ENCODE results near the gene SPNS2. TPM values are rescaled to one million over a fixed set of nuclear protein-coding genes. Genes with fewer than 3 reads are reported as not detected.

The SPNS2 gene
- total RNA-seq, 2 donors from 2014 or later: 12.4 to 13.5 TPM

- ATAC-seq: peak; percentile 29
- intact Hi-C loops (cut with DNase I, micrococcal nuclease): no loop called here
- no peak for DNase-seq
Measured at GRCh38 chr17:4499431-4500190, 930 bp downstream of the SPNS2 start.

GRCh38 chr17:4500191-4500571, 1.5 kb downstream of the SPNS2 start:
- DNase-seq: no peak
- intact Hi-C loops (cut with DNase I, micrococcal nuclease): no loop called here
- no peak for ATAC-seq

- intact Hi-C loops (cut with DNase I, micrococcal nuclease): no loop called here
- no peak for DNase-seq
- no peak for ATAC-seq
Measured at GRCh38 chr17:4501295-4501949, 2.7 kb downstream of the SPNS2 start.

- no peak for ATAC-seq
- DNase-seq: no peak
- intact Hi-C loops (cut with DNase I, micrococcal nuclease): no loop called here
Measured at GRCh38 chr17:4502466-4503154, 3.9 kb downstream of the SPNS2 start.

GRCh38 chr17:4503283-4504025, 4.8 kb downstream of the SPNS2 start:
- intact Hi-C loops (cut with DNase I, micrococcal nuclease): no loop called here
- DNase-seq (no peak), ATAC-seq (no peak)

DNA sequence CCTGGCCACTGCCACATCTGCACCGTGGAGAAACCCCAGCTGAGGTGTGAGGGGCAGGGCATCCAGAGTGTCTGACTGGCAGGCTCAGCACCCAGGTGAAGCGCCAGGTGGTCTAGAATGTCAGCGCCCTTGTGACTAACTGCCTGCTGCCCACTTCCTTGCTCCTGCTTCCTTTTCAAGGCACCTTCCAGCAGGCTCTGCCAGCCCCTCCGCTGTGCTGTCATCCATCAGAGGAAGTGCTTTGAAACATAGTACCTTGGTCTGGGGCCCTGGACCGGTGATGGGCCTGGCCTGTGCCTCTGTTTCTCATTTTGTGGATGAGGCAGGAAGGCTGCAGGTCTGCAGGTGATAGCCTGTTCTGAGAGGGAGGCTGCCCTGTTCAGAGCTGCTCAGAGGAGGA, 5.5 kb downstream of the SPNS2 start:
- no peak for DNase-seq

DNA sequence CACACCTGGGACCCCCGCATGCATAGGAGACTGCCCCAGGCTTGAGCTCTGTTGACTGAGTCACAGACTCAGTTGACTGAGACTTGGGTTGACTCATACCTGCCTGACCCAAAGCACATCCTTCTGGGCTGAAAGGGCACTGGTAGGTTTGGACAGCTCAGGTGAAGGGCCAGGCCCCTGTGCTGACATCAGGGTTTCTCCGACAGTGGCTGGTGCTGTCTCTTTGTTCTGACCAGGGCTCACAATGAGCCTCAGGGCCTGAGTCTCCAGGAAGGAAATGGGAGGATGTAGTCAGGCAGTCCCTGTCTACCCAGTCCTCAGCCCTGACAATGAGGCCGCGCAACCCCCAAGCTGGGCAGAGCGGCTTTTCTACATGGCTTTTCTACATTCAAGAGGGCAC, 6.5 kb downstream of the SPNS2 start:
- no peak for DNase-seq
- intact Hi-C loops (cut with DNase I, micrococcal nuclease): no loop called here
- ATAC-seq: no peak

More for the DNA sequence above, 5.5 kb downstream of the SPNS2 start:
- intact Hi-C loops (cut with DNase I, micrococcal nuclease): no loop called here
- ATAC-seq: no peak

GRCh38 chr17:4506175-4506813, 7.6 kb downstream of the SPNS2 start:
- ATAC-seq (no peak), DNase-seq (no peak)
- intact Hi-C loops (cut with DNase I, micrococcal nuclease): no loop called here

DNA sequence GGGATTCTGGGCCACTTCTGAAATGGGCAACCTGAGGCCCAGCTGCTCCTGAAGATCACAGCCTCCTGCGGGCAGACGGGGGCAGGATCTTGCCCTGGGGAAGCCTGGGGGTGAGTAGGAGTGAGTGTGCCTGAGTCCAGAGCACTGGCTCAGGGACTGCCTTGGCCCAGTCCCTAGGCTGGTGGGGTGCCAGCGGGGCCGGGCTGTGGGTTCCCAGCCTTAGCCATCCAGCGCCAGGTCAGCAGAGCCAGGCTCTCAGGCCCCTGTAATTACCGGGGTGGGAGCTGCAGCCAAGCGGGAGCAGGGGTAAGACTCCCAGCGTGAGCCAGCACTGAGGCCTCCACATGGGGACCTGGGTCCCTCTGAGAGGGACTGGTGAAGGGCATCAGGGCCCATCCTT, 8.2 kb downstream of the SPNS2 start:
- DNase-seq: no peak
- intact Hi-C loops (cut with DNase I, micrococcal nuclease): no loop called here
- ATAC-seq: no peak

DNA sequence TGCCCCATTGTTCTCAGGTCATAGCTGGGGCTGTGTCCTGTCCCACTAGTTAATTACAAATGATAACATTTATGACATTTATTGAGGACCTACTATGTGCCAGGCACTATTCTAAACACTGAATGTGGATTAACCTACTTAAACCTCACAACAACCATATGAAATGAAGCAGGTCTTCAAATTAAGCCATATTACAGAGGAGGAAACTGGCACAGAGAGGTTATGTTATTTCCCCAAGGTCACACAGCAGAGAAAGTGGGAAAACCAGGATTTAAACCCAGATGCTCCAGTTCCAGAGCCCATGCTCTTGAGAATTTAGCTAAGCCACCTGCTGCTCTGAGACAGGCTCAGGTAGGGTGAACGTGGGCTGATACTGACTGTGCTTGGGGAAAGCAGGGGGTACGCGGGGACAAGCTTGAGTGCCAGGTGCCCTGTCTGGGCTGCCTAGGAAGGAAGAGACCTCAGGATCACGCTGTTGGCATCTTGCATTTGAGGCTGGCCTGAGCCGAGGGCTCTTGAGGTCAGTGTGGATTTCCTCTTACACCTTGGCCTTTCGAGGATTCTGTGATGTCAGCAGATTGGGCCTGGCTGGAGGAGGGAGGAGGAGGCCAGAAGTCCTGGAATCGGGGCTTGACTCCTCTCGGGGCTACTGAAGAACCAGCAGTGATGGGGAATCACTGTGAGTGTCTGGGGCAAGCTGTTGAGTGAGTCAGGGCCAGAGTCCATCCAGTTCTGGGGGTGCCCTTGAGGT, 8.9 kb downstream of the SPNS2 start:
- no peak for DNase-seq
- intact Hi-C loops (cut with DNase I, micrococcal nuclease): no loop called here
- ATAC-seq: no peak

GRCh38 chr17:4508207-4508606, 9.5 kb downstream of the SPNS2 start:
- ATAC-seq (no peak), DNase-seq (no peak)
- intact Hi-C loops (cut with DNase I, micrococcal nuclease): no loop called here

DNA sequence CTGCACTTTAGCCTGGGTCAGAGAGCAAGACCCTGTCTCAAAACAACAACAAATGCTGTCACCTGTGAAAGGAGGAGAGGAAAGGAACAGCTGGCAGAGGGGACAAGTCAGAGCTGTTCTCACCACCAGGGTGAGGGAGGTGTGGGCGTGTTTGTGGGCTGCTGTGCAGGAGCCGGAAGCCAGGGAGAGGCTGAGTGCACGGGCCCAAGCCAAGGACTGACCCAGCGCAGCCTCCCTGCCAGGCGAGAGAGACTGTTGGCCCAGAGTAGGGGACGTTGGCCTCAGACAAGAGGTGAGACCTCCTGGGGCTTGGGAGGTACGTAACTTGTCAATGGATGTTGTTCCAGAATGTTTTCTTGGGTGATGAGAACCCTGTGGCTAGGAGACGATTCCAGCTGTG, 10.7 kb downstream of the SPNS2 start:
- DNase-seq (no peak), ATAC-seq (peak; percentile 50)
- intact Hi-C loops (cut with DNase I, micrococcal nuclease): no loop called here

DNA sequence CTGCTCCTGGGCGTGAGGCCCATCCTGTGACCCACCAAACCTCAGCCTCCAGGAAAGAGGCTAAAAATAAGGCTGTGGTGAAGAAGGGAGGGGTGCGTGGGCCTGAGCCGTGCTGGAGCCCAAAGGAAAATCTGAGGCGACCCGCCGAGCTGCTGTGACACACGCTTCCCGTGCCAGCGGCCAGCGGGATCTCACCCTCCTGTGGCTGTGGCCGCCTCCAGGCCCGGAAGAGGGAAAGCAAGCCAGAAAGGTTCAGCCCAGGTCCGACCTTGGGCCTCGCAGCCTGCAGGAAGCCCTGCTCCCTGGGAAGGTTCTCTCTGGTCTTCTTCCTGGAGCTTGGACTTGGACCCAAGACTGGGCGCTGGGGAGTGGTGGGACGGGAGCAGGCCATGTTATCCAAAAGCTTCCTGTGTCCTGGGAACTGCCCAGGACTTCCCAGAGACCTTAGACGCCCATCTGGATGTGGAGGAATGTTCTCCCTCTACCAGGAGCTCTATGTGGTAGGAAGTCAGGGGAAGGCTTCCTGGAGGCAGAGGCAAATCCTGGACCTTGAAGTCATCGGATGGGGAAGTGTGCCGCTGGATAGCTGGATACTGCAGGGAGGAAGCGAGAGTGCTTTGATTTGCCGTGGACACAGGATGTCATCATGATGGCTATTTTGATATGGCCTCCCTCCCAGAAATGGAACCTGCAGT, 11.4 kb downstream of the SPNS2 start:
- ATAC-seq (no peak), DNase-seq (no peak)
- intact Hi-C loops (cut with DNase I, micrococcal nuclease): no loop called here

DNA sequence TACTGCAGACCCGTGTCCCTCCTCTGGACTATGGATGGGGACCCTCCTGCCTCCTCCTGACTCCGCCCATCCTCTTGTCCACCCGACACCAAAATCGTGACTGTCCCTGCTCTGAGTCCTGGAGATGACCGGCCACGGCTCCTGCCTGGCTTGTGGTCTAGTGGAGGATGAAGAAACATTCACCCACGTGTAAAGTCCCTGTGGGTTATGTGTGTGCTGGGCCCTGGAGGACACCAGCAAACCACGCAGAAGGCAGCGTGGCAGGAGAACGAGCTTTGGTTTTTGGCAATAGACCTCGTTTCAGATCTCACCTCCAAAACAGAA, 11.9 kb downstream of the SPNS2 start:
- ATAC-seq (no peak), DNase-seq (no peak)
- intact Hi-C loops (cut with DNase I, micrococcal nuclease): no loop called here

- no peak for DNase-seq
- intact Hi-C loops (cut with DNase I, micrococcal nuclease): no loop called here
- ATAC-seq: no peak
Measured at GRCh38 chr17:4511199-4511932, 12.7 kb downstream of the SPNS2 start.

DNA sequence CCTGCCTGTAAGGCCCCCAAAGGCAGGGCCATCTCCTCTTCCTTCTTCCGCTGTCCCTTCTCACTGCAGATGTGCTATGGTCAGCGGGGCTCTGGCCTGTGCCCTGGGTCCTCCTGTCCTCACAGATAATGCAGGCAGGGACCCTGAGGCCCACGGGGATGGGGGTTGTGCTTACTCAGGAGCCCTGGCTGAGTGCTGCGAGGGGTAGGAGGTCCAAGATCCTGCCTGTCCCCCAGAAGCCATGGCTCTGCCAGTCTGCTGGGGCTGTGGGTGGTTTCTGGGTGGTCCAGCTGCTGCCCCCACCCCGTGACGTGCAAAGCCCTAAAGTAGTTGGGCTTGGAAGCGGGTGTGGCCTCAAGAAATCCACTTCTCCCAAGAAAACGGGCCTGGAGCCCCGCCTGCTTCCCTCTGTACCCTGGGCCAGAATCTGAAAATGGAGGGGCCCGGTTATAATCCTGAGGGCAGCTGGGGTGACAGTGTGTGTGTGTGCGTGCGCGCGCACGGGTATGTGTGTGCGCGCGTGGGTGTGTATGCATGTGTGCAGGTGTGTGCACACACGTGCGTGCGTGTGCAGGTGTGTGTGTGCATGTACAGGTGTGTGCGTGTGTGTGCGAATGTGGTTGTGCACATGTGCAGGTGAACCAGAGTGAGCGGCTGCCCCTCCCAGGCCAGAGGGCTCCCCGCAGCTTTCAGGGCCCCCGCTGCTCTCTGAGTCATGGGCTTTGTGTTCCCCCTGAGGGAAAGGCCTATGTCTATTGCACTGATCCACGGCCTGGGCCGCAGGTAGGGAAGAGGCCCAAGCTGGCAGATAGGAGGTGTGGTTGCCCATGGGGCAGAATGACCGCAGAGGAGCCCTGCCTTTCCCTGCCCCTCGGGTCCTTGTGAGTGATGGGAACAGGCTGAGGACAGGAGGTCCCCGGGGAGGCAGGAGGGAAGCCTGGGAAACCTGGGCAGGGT, 13.8 kb downstream of the SPNS2 start:
- intact Hi-C loops (cut with DNase I, micrococcal nuclease): no loop called here
- DNase-seq (no peak), ATAC-seq (no peak)

All from left colon (tissue), 2 donors.